NCI-H2171 treated with DMSO at 0.1 percent for 48 hours (cell line): ENCODE results near the gene CLEC18B.
A peak's percentile ranks its signal among the peaks of the same experiment; 100 is the strongest.
"Not testable (repeated sequence)": the region's sequence is repeated elsewhere in the genome, so short reads cannot be mapped to it uniquely, and the experiment has no call there.

ENCODE experiments used
- DNase-seq: peaks from one replicate; lab custom pipeline; 2025; lab: John Stamatoyannopoulos, UW

The CLEC18B gene

GRCh38 chr16:74443624-74444346, 22.5 kb upstream of the CLEC18B start:
- DNase-seq, result not testable (repeated sequence)

- DNase-seq, result no peak
These were observed 18.4 kb upstream of the CLEC18B start for GRCh38 chr16:74439685-74440084.

GRCh38 chr16:74438492-74438979, 17.3 kb upstream of the CLEC18B start:
- DNase-seq, result no peak

GRCh38 chr16:74431516-74431915, 10.2 kb upstream of the CLEC18B start:
- DNase-seq, result no peak

GRCh38 chr16:74430036-74430712, 8.9 kb upstream of the CLEC18B start:
- DNase-seq, result peak; percentile 60

- DNase-seq, result not testable (repeated sequence)
These were observed 7.2 kb upstream of the CLEC18B start for GRCh38 chr16:74428493-74428892.

GRCh38 chr16:74425751-74426150, 4.5 kb upstream of the CLEC18B start:
- DNase-seq, result not testable (repeated sequence)

GRCh38 chr16:74423721-74424120, 2.4 kb upstream of the CLEC18B start:
- not testable (repeated sequence) for DNase-seq

- not testable (repeated sequence) for DNase-seq
These were observed 808 bp upstream of the CLEC18B start for GRCh38 chr16:74422086-74422485.

- not testable (repeated sequence) for DNase-seq
These were observed 156 bp upstream of the CLEC18B start for GRCh38 chr16:74421482-74421785.

GRCh38 chr16:74419811-74420210, 1.5 kb downstream of the CLEC18B start:
- not testable (repeated sequence) for DNase-seq

GRCh38 chr16:74417897-74418296, 3.4 kb downstream of the CLEC18B start:
- not testable (repeated sequence) for DNase-seq

GRCh38 chr16:74413920-74414319, 7.4 kb downstream of the CLEC18B start:
- not testable (repeated sequence) for DNase-seq

GRCh38 chr16:74413485-74413884, 7.8 kb downstream of the CLEC18B start:
- peak; percentile 24 for DNase-seq

- DNase-seq, result not testable (repeated sequence)
These were observed 8.4 kb downstream of the CLEC18B start for GRCh38 chr16:74412775-74413390.

- DNase-seq, result not testable (repeated sequence)
These were observed 9.0 kb downstream of the CLEC18B start for GRCh38 chr16:74412138-74412774.

- DNase-seq, result peak; percentile 16
These were observed 10.3 kb downstream of the CLEC18B start for GRCh38 chr16:74410981-74411380.

- DNase-seq, result not testable (repeated sequence)
These were observed 11.0 kb downstream of the CLEC18B start for GRCh38 chr16:74410057-74410957.

GRCh38 chr16:74409185-74409981, 11.9 kb downstream of the CLEC18B start:
- DNase-seq, result not testable (repeated sequence)

GRCh38 chr16:74407362-74407705, 13.9 kb downstream of the CLEC18B start:
- DNase-seq, result not testable (repeated sequence)
